ENCODE results near the gene CACNA2D3.

CACNA2D3 gene

GRCh38 chr3:54223063-54223462 lies 100.7 kb downstream of the CACNA2D3 start:
- DNase-seq (ENCODE audit: extremely low spot score), result no peak
- POLR2A ChIA-PET, result no interaction called here
- CTCF ChIA-PET, result no interaction called here
- TF ChIP-seq ARNT (IDR thresholded peaks at IDR 0.05) (no peak), ELF4 (IDR thresholded peaks at IDR 0.05) (no peak), FOXA1 (IDR thresholded peaks at IDR 0.05) (no peak), L3MBTL2 (conservative IDR thresholded peaks at IDR 0.05) (no peak), TARDBP (IDR thresholded peaks at IDR 0.05) (no peak), ZNF384 (IDR thresholded peaks at IDR 0.05) (no peak), SUZ12 (IDR thresholded peaks at IDR 0.05) (no peak), CTBP1 (IDR thresholded peaks at IDR 0.05; ENCODE audit: borderline replicate concordance) (no peak), FOXK2 (IDR thresholded peaks at IDR 0.05) (no peak), LEF1 (IDR thresholded peaks at IDR 0.05; ENCODE audit: borderline replicate concordance) (no peak), FOXM1 (IDR thresholded peaks at IDR 0.05; ENCODE audit: borderline replicate concordance) (no peak), NFRKB (IDR thresholded peaks at IDR 0.05) (no peak), BHLHE40 (IDR thresholded peaks at IDR 0.05; ENCODE audit: borderline replicate concordance) (no peak), SP1 (IDR thresholded peaks at IDR 0.05) (no peak), HDGF (IDR thresholded peaks at IDR 0.05; ENCODE audit: borderline replicate concordance) (no peak)
- TF ChIP-seq, protein P1, sequence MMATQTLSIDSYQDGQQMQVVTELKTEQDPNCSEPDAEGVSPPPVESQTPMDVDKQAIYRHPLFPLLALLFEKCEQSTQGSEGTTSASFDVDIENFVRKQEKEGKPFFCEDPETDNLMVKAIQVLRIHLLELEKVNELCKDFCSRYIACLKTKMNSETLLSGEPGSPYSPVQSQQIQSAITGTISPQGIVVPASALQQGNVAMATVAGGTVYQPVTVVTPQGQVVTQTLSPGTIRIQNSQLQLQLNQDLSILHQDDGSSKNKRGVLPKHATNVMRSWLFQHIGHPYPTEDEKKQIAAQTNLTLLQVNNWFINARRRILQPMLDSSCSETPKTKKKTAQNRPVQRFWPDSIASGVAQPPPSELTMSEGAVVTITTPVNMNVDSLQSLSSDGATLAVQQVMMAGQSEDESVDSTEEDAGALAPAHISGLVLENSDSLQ (IDR thresholded peaks at IDR 0.05), result no peak

- ChIA-PET CTCF (no interaction called here), POLR2A (no interaction called here)
- DNase-seq (ENCODE audit: extremely low spot score), result no peak
- TF ChIP-seq SUZ12 (IDR thresholded peaks at IDR 0.05) (no peak), ZNF384 (IDR thresholded peaks at IDR 0.05) (peak; percentile 56), CTBP1 (IDR thresholded peaks at IDR 0.05; ENCODE audit: borderline replicate concordance) (no peak)
These were observed 103.6 kb downstream of the CACNA2D3 start for GRCh38 chr3:54225841-54226528.

DNA sequence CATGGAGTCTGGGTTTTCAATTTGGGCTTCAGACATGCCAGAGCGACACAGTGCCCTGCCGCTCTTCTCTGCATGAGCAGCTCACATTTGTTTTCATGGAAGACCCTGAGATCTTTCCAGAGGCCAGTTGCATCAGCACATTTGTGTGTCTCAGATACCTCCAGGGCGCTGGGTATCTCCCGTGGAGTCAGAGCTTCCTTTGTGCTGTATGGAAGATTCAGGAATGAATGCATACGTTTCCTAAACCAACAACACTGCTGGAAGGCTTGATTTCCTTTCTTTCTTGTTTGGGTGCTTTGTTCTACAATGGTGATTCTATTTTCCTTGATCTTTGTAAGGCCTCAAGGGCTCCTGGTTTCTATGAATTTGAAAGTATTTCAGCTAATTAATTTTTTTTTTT lies 106.5 kb downstream of the CACNA2D3 start:
- POLR2A ChIA-PET, result no interaction called here
- no peak for DNase-seq (ENCODE audit: extremely low spot score)
- CTCF ChIA-PET, result no interaction called here
- TF ChIP-seq ZNF384 (IDR thresholded peaks at IDR 0.05), result no peak
- no peak for TF ChIP-seq ARNT (IDR thresholded peaks at IDR 0.05)
- no peak for TF ChIP-seq BHLHE40 (IDR thresholded peaks at IDR 0.05; ENCODE audit: borderline replicate concordance)
- no peak for TF ChIP-seq SP1 (IDR thresholded peaks at IDR 0.05)

DNA sequence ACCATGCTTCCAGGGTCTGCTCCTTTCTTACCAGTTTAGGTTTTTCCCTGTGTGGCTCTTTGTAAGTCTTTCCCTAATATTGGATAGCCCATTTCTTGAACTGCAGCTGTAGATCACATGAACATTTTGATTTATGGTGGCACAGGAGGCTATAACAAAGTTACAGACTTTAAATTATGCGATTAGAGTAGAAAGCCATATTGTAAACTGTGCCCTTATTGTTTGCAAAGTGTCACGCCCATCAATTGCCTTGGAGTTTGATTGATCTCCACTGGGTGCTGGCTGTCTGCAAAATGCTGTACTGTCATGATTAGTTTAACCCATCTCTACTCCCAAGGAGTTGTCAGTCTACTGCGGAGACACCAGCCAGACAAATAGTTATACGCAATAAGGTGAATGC lies 110.3 kb downstream of the CACNA2D3 start:
- ChIA-PET POLR2A (no interaction called here), CTCF (no interaction called here)
- DNase-seq (ENCODE audit: extremely low spot score), result no peak
- TF ChIP-seq NFRKB (IDR thresholded peaks at IDR 0.05), result no peak
- TF ChIP-seq, protein P1 (IDR thresholded peaks at IDR 0.05), result peak; percentile 50

GRCh38 chr3:54235998-54236397 lies 113.6 kb downstream of the CACNA2D3 start:
- ChIA-PET CTCF (no interaction called here), POLR2A (no interaction called here)

DNA sequence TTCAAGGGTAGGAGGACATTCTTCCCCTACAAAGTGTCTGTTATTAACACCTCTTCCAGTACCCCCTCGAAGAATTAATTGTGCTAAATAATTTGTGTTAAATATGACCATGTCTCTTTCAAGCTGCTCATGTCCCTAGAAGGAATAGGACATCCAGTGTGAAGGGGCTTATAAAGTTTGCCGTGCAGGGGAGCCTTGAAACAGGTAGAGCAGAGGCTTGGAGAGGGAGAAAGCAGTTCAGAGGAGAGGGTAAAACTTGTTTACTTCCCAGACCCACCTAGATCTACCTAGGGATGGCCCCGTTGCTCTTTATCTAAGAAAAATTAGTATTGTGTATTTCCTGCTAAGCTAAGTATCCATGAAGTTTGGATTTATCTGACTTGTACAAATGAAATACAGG lies 114.8 kb downstream of the CACNA2D3 start:
- ChIA-PET POLR2A (no interaction called here), CTCF (interaction anchor here (0.5 kb wide), 1 partner anchor 58 kb away, joined by 3 read pairs; no protein-coding TSS in a partner anchor)
- no peak for TF ChIP-seq ARNT (IDR thresholded peaks at IDR 0.05)
- TF ChIP-seq LEF1 (IDR thresholded peaks at IDR 0.05; ENCODE audit: borderline replicate concordance), result no peak
- TF ChIP-seq L3MBTL2 (conservative IDR thresholded peaks at IDR 0.05), result no peak
- no peak for TF ChIP-seq NFRKB (IDR thresholded peaks at IDR 0.05)
- TF ChIP-seq BHLHE40 (IDR thresholded peaks at IDR 0.05; ENCODE audit: borderline replicate concordance), result no peak
- no peak for TF ChIP-seq CTBP1 (IDR thresholded peaks at IDR 0.05; ENCODE audit: borderline replicate concordance)
- TF ChIP-seq, protein P1 (IDR thresholded peaks at IDR 0.05), result no peak
- no peak for TF ChIP-seq ZNF384 (IDR thresholded peaks at IDR 0.05)
- TF ChIP-seq SUZ12 (IDR thresholded peaks at IDR 0.05), result no peak
- TF ChIP-seq FOXM1 (IDR thresholded peaks at IDR 0.05; ENCODE audit: borderline replicate concordance), result no peak
- no peak for TF ChIP-seq FOXA1 (IDR thresholded peaks at IDR 0.05)
- no peak for TF ChIP-seq TARDBP (IDR thresholded peaks at IDR 0.05)
- TF ChIP-seq FOXK2 (IDR thresholded peaks at IDR 0.05), result no peak
- no peak for TF ChIP-seq HDGF (IDR thresholded peaks at IDR 0.05; ENCODE audit: borderline replicate concordance)
- no peak for TF ChIP-seq SP1 (IDR thresholded peaks at IDR 0.05)
- no peak for TF ChIP-seq ELF4 (IDR thresholded peaks at IDR 0.05)
- no peak for DNase-seq (ENCODE audit: extremely low spot score)

More at GRCh38 chr3:54235998-54236397, 113.6 kb downstream of the CACNA2D3 start:
- DNase-seq (ENCODE audit: extremely low spot score), result no peak
- no peak for TF ChIP-seq FOXK2 (IDR thresholded peaks at IDR 0.05)
- no peak for TF ChIP-seq ZNF384 (IDR thresholded peaks at IDR 0.05)
- TF ChIP-seq, protein P1 (IDR thresholded peaks at IDR 0.05), result peak; percentile 14; the same call in 1 of the 2 replicates
- TF ChIP-seq FOXA1 (IDR thresholded peaks at IDR 0.05), result no peak
- 0 out of 2 replicates have a peak, but pooled peaks have one; percentile 25 for TF ChIP-seq ARNT (IDR thresholded peaks at IDR 0.05)
- TF ChIP-seq FOXM1 (IDR thresholded peaks at IDR 0.05; ENCODE audit: borderline replicate concordance), result no peak
- no peak for TF ChIP-seq LEF1 (IDR thresholded peaks at IDR 0.05; ENCODE audit: borderline replicate concordance)
- TF ChIP-seq TARDBP (IDR thresholded peaks at IDR 0.05), result no peak
- no peak for TF ChIP-seq NFRKB (IDR thresholded peaks at IDR 0.05)
- TF ChIP-seq SP1 (IDR thresholded peaks at IDR 0.05), result no peak
- no peak for TF ChIP-seq BHLHE40 (IDR thresholded peaks at IDR 0.05; ENCODE audit: borderline replicate concordance)
- TF ChIP-seq CTBP1 (IDR thresholded peaks at IDR 0.05; ENCODE audit: borderline replicate concordance), result no peak
- TF ChIP-seq ELF4 (IDR thresholded peaks at IDR 0.05), result no peak
- TF ChIP-seq L3MBTL2 (conservative IDR thresholded peaks at IDR 0.05), result no peak
- TF ChIP-seq SUZ12 (IDR thresholded peaks at IDR 0.05), result no peak
- TF ChIP-seq HDGF (IDR thresholded peaks at IDR 0.05; ENCODE audit: borderline replicate concordance), result no peak

Measured in HEK293T (cell line).